ENCODE results near the gene CAPN6. TPM values are rescaled to one million over a fixed set of nuclear protein-coding genes. Genes with fewer than 3 reads are reported as not detected.

The CAPN6 gene, protein sequence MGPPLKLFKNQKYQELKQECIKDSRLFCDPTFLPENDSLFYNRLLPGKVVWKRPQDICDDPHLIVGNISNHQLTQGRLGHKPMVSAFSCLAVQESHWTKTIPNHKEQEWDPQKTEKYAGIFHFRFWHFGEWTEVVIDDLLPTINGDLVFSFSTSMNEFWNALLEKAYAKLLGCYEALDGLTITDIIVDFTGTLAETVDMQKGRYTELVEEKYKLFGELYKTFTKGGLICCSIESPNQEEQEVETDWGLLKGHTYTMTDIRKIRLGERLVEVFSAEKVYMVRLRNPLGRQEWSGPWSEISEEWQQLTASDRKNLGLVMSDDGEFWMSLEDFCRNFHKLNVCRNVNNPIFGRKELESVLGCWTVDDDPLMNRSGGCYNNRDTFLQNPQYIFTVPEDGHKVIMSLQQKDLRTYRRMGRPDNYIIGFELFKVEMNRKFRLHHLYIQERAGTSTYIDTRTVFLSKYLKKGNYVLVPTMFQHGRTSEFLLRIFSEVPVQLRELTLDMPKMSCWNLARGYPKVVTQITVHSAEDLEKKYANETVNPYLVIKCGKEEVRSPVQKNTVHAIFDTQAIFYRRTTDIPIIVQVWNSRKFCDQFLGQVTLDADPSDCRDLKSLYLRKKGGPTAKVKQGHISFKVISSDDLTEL
- not detected in 2 replicates for total RNA-seq (2014; rRNA removed; shearing (Covaris generic); ENCODE audit: low replicate concordance)

DNA sequence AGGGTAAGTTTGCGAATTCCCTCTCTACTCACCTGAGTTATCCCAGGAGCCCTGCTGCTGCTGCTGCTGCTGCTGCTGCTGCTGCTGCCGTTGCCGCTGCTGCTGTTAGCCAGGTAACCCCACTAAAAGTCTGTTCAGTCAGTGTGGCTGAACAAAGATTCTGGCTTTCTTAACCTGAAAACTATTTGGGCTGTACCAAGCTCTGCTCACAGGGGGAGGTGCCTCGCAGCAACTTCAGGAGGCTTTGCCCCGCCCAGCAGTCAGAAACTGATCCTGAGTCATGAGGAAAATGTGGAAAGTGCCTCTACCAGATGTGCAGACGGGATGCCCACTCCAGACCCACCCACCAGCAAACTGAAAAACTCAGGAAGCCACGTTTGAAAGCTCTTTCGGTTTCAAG, at the start of gene CAPN6:
TSS of gene CAPN6 (minus strand) at position 145 of the 400 bp plus-strand sequence. CDS start 6,547 bp downstream, outside the sequence.
- in situ Hi-C loops (cut with HindIII; ENCODE audit: low pct_unique_long_range_greater_than_20kb, low sequenced_read_pairs): no loop called here
- no peak for DNase-seq (ENCODE audit: low read depth)

DNA sequence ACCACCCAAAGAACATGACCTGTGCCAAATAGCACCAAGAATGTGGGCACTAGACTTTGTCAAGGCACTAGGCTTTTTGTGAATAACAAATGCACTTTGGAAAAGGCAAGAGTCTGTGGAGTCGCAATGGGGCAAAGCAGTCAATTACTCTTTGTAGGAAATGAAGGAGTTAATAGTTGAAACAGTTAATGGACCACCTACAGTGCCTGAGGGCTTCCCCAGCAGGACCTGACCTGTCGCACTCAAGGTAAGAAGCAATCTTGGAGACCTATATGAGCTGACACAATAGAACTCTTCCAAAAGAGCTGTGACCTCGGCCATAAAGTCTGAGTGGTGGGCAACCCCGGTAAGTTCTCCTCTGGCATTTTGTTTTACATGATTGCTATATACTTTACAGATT, 49.2 kb upstream of the CAPN6 start:
- no peak for DNase-seq (ENCODE audit: low read depth)
- in situ Hi-C loops (cut with HindIII; ENCODE audit: low pct_unique_long_range_greater_than_20kb, low sequenced_read_pairs): no loop called here

DNA sequence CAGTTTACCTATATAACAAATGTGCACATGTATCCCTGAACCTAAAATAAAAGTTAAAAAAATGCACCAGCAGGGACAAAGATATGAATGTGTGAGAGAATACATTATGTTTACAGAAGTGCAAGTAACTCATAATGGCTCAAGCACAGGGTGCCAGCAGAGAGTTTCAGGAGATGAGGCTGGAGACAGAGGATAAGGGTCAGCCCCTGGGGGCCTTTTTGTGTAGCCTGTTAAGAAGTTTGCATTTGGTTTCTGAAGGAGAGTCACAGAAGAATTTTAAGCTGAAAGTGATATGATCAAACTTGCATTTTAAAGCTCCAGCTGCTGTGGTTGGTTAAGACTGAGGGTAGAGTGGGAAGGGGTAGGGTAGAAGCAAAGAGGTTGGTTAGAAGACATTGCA, 48.6 kb upstream of the CAPN6 start:
- no peak for DNase-seq (ENCODE audit: low read depth)
- in situ Hi-C loops (cut with HindIII; ENCODE audit: low pct_unique_long_range_greater_than_20kb, low sequenced_read_pairs): no loop called here

DNA sequence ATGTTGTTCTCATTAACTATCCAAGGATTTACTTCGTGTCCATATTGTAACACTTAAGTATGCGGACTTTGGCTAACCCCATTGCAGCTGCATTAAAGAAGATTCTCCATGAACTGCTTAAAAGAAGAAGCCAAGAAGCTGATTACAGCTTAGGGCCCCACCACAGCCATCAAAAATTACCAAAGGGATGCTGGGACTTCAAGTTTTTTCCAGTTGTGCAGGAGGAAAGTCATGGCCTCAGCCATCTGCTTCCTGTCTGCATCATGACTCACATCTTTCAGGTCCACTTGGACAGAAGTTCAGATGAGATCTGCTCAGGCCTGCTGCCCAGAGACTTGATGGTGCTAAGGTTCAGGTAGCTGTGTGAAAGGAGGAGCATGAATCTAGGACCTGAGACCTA, 38.8 kb upstream of the CAPN6 start:
- in situ Hi-C loops (cut with HindIII; ENCODE audit: low pct_unique_long_range_greater_than_20kb, low sequenced_read_pairs): no loop called here

DNA sequence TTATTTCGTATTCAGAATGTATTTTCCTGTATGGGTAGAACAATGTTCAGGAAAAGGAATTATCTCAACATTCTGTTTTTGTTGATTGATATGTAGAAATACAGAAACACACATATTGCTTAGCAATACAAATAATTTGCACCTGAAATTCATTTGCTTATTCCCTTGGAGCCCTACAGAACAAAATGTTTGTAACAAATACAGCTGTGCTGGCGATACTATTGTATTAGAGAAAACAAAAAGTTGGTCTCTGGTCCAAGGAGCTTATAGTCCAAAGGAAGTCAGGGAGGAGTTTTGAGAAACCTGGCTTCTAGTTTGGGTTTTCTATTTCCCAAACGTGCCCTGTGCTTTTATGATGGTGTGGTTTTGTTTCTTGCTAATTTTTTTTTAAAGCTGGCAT, 37.8 kb upstream of the CAPN6 start:
- in situ Hi-C loops (cut with HindIII; ENCODE audit: low pct_unique_long_range_greater_than_20kb, low sequenced_read_pairs): no loop called here
- DNase-seq (ENCODE audit: low read depth): no peak

More for the DNA sequence above, 38.8 kb upstream of the CAPN6 start:
- DNase-seq (ENCODE audit: low read depth): no peak

DNA sequence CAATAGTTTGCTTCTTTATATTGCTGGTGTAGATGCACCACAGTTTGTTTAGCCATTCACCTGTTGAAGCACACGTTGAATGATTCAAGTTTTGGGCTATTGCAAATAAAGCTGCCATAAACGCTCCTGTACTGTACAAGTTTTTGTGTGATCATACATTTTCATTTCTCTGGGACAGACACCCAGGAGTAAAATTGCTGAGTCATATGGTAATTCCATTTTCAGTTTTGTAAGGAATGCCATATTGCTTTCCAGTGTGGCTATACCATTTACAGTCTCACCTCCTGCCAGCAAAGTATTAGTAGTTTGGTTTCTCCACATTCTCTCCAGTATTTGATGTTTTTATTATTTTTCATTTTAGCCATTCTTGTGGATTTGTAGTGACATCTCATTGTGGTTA, 32.0 kb upstream of the CAPN6 start:
- DNase-seq (ENCODE audit: low read depth): no peak
- in situ Hi-C loops (cut with HindIII; ENCODE audit: low pct_unique_long_range_greater_than_20kb, low sequenced_read_pairs): no loop called here

DNA sequence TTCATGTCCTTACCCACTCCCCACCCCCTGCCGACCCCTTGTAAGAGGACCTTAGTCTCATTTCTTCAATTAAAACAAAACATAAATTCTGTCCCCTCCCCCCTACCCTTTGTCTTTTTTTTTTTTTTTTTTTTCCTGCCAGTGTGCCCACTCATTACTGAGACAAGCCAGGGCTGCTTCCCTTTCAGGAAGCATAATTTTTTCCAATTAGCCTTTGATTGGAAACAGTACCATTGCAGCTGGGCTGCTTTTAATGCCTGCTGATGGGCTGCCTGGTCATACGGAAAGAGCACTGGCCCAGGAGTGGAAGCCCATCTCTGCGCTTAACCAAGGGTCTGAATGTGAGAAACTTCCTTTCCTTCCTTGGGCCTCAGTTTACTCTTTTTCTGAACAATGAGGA, 18.6 kb upstream of the CAPN6 start:
- in situ Hi-C loops (cut with HindIII; ENCODE audit: low pct_unique_long_range_greater_than_20kb, low sequenced_read_pairs): no loop called here
- no peak for DNase-seq (ENCODE audit: low read depth)

DNA sequence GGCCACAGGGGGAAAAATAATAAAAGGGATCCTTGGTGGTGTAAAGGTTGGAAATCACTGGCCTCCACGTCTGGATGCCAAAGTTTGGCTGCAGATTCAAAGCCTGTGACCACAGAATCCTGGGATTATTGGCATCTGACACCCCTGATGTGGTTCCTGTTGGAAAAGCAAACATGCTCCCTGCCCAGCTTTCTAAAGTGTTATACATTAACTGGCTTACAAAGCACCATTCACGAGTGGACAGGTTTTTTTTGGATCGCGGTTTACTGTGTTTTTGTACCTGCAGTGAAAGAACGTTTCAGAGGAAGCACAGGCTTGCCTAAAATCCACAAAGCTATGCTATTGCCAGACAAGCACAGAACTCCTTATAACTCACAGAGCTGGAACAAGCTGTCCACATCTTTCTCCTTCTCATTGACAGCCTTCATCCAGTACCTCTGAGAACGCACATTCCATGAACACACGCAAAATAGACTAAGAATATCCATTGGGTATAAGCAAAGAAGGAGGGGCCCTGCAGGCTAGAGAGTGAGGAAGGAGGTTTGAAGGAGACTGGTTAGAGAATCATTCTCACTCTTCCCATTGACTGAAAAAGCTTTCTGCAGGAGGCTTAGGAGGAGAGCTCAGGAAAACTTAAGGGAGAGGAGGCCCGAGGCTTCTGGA, 14.5 kb upstream of the CAPN6 start:
- in situ Hi-C loops (cut with HindIII; ENCODE audit: low pct_unique_long_range_greater_than_20kb, low sequenced_read_pairs): no loop called here
- no peak for DNase-seq (ENCODE audit: low read depth)

DNA sequence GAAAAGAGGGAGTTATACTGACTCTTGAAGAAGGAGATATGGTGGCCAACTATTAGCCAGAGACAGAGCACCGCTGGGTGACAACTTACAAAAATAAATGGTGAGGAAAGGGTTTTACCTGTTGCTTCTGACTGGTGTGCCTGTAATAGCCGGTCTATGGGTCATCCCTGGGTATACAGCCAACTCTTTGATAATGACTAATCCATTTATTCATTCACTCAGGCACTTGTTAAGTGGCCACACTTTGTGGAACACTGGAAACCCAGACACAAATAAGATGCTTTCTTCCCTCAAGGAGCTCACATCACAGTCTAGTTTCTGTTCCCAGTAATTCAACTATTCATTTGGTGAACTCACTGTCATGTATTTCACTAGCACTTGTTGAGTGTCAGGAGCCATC, 13.2 kb upstream of the CAPN6 start:
- in situ Hi-C loops (cut with HindIII; ENCODE audit: low pct_unique_long_range_greater_than_20kb, low sequenced_read_pairs): no loop called here
- no peak for DNase-seq (ENCODE audit: low read depth)

DNA sequence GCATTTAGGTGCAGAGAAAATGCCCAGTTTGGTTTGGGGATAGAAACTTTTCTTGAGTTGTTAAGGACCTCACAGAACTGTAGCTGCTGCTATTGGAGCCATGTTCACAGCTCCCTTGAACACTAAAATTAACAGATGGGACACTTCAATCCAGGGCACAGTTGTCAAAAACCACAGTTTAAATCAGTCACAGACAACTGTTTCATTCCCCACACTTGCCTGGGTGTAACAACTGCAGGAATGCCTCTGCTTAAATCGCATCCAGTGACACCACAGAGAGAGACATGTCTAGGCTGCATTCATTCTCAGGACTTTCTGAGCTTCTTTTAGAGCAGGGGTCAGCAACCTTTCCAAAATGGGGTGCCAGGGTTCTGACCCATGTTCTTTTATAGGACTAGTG, 12.7 kb upstream of the CAPN6 start:
- in situ Hi-C loops (cut with HindIII; ENCODE audit: low pct_unique_long_range_greater_than_20kb, low sequenced_read_pairs): no loop called here
- DNase-seq (ENCODE audit: low read depth): no peak

DNA sequence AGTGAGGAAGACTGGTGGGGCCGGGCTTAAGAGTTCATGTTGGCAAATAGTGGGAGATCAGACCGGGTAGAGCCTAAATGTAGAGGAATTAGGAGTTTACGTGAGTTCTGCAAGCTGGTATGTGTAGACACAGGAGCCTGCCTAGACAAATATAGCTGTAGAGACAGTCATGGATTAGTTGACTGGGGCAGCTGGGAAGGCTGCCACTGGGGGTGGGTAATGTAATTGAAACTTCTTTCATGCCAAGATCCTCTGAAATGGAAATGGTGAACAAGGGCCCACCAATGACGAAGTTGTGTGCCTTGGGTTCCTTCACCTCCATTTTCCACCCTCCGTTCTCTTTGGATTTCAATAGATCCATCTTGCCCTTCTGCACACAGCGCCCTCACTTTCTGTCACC, 11.9 kb upstream of the CAPN6 start:
- DNase-seq (ENCODE audit: low read depth): no peak
- in situ Hi-C loops (cut with HindIII; ENCODE audit: low pct_unique_long_range_greater_than_20kb, low sequenced_read_pairs): no loop called here

DNA sequence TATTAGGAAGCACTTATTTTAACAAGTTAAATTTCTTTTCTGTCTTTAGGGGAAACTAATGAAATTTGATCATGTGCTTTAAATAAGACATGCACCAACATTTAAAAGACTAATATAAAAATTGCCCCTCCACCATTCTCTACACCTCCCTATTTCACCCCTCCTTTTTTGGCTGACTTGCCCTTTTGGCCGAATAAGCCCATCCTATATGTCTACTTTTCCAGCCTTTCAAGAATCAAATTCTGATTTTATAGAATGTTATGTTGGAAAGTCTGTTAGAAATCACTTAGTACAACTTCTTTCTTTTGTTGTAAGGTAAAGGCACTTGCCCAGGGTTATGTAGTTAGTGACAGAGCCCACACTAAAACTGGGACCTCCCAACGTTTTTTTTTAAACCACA, 1.8 kb downstream of the CAPN6 start:
- DNase-seq (ENCODE audit: low read depth): no peak
- in situ Hi-C loops (cut with HindIII; ENCODE audit: low pct_unique_long_range_greater_than_20kb, low sequenced_read_pairs): no loop called here

DNA sequence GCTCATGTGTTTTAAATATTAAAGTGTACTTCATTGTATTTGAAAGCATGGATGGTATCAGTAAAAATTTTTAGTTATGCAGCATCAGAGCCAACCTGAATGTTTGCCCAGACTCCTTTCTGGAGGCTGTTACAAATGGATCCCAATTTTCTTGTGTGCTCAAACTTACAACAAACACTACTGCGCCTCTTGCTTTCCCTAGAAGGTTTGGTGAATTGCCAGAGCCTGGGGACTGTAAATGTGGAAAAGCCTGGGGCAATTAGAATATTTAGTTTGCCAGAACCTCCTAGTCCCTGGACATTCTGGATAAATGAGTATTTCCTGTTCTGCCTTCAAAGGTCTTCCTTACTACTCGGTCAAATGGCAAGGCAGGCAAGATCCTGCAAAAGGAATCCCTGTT, 4.8 kb downstream of the CAPN6 start:
- in situ Hi-C loops (cut with HindIII; ENCODE audit: low pct_unique_long_range_greater_than_20kb, low sequenced_read_pairs): no loop called here
- DNase-seq (ENCODE audit: low read depth): no peak

DNA sequence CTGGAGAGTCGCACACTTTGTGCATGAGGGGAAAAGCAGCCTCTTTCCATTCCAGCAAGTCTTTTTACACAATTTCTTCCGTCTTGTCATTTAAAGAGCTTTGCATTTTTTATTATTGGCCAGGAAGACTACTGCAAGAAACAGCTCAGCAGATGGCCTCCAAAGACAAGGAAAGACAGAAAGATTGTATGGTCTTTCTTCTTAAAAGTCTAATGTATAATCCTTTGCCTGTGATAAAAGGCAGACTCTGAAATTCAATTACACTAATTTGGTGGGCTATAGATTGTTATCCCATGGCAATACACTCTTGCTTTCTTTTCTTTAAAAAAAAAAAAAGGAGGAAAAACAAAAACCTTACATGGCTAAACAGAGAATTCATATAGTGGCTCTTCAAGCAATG, 5.9 kb downstream of the CAPN6 start:
- no peak for DNase-seq (ENCODE audit: low read depth)
- in situ Hi-C loops (cut with HindIII; ENCODE audit: low pct_unique_long_range_greater_than_20kb, low sequenced_read_pairs): no loop called here

DNA sequence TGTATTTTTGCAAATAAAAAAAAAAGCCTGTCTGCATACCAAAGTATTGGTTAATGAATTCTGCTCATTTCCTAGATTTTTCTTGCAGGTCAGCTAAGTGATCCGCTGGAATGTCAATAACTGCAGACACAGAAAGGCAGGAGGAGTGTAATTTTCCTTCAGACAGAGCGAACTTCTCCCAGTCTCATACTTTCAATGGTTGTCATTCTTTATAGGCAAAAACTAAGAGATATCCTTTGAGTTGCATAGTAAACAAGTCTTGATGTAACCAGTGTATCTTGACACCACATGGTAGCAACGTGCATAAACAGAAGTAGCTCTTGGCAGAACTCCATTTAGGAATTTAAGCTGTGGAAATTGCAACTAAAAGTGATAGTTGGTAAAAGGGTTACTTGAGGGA, 8.2 kb downstream of the CAPN6 start:
- in situ Hi-C loops (cut with HindIII; ENCODE audit: low pct_unique_long_range_greater_than_20kb, low sequenced_read_pairs): no loop called here
- no peak for DNase-seq (ENCODE audit: low read depth)

DNA sequence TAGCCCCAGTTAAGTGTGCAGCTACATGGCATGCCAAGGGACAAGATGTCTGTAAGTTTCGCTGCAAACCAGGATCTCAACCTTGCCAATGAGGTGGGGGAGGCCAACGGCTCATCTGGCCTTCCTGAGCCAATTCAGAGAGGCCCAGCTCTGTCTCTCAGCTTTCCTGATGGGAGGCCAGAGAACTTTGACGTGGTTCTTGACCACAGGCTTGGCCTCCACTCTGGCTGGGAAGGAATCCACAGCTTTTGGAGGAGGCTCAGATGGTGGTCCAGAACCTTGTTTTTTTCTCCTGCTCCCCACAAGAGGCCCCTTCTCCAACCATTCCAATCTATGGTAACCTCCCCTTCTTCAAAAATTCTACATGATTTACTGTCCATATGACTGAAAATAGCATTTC, 9.8 kb downstream of the CAPN6 start:
- DNase-seq (ENCODE audit: low read depth): no peak
- in situ Hi-C loops (cut with HindIII; ENCODE audit: low pct_unique_long_range_greater_than_20kb, low sequenced_read_pairs): no loop called here

DNA sequence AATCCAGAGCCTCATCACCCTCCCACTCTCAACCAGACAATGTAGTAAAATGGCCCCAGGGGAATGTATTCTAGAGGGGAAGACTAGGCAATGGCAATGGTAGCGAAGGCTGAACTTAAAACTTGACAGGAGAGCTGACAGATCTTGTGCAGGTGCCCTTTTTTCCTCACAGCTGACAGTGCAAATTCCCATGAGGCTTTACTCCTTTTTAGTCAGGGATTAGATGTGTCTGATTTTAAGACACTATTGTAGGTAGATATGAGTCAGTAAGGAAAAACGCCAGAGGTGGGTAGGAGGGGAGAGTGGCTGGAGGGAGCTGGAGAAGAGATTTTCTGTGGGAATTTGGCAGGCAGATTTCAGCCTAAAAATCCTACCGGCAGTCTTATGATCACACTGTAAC, 10.7 kb downstream of the CAPN6 start:
- in situ Hi-C loops (cut with HindIII; ENCODE audit: low pct_unique_long_range_greater_than_20kb, low sequenced_read_pairs): no loop called here
- no peak for DNase-seq (ENCODE audit: low read depth)

DNA sequence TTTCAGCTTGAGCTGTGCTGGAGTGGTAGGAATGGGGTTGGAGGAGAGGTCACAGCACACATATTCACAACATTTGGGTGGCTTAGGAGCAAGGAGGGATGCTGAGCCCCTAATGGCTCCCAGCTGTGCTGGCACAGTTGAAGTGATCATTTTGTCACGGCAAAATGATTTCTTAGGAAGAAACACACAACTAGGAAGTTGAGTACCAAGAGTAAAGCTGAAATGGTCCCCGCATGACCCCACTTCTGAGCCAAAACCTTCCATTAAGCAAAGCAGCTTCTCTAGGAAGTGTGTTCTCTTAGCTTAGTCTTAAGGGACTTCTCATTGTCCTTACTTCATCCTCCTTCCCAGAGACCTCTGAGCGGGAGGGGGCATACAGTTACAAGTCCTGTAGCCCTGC, 12.6 kb downstream of the CAPN6 start:
- in situ Hi-C loops (cut with HindIII; ENCODE audit: low pct_unique_long_range_greater_than_20kb, low sequenced_read_pairs): no loop called here
- no peak for DNase-seq (ENCODE audit: low read depth)

DNA sequence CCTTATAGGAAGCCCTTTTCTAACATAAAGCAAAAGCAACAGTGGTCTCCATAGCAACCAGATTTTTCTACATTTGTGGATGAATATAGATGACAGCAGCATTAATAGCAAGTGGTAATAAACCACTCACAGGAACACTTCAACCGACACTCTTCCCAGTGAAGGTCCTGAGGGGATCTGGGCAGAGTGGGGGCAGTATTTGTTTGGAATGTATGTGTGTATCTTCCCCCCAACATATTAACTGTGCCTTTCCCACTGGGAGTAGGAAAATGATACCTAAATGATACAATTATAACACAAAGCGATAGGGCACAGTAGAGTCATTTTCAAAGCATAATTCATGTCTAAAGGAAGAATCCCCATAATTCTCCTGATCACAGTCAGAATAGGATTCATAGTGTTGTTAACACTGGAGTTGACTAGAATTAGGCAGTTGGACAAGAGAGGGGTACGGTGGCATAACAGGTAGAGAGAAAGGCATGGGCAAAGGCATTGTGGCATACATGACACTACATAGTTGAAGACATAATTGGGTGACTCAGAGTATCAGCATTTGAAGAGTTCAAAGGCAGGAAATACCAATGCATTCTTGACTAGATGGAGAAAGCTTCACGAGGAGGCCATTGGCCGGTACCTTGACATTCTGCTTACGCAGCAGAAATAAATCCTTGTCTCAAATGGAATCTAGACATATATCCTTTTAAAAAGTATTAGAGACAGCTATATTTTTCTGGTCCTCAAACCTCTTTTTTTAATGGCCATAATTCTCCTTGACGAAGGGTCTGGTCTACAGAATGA, 15.2 kb downstream of the CAPN6 start:
- DNase-seq (ENCODE audit: low read depth): no peak

More for the DNA sequence above, 15.2 kb downstream of the CAPN6 start:
- in situ Hi-C loops (cut with HindIII; ENCODE audit: low pct_unique_long_range_greater_than_20kb, low sequenced_read_pairs): no loop called here

Measured in Caki2 (cell line).